G401 (cell line): ENCODE results near the gene GPR17. TPM values are rescaled to one million over a fixed set of nuclear protein-coding genes. Genes with fewer than 3 reads are reported as not detected.

ENCODE experiments used
- DNase-seq: peaks from one replicate; pipeline ENCODE4 v3.0.0-alpha.2; 2015; ENCODE audit warnings: low spot score
- in situ Hi-C: cut with HindIII; loops from 2 replicates; pipeline ENCODE4 v1.10.0; 2016; ENCODE audit warnings: low sequenced_read_pairs, mixed read lengths
- total RNA-seq: library from RNA; depleted of rRNA; stranded (reverse); fragments of >200 nt; shearing (Covaris generic); gene quantifications from 2 replicates; pipeline ENCODE4 v1.2.3, GENCODE V29; 2014

GPR17 gene
- total RNA-seq, 1 experiment from 2014 or later, result not detected

- in situ Hi-C loops, result no loop called here
- no peak for DNase-seq
These were observed 17.1 kb downstream of the GPR17 start for GRCh38 chr2:127662937-127663565.

GRCh38 chr2:127663566-127664064, 17.7 kb downstream of the GPR17 start:
- in situ Hi-C loops, result no loop called here
- DNase-seq, result no peak

GRCh38 chr2:127664065-127664894, 18.3 kb downstream of the GPR17 start:
- in situ Hi-C loops, result no loop called here
- DNase-seq, result no peak

- in situ Hi-C loops, result no loop called here
- no peak for DNase-seq
These were observed 18.9 kb downstream of the GPR17 start for GRCh38 chr2:127664895-127665225.

GRCh38 chr2:127665267-127665893, 19.4 kb downstream of the GPR17 start:
- in situ Hi-C loops, result no loop called here
- DNase-seq, result no peak

GRCh38 chr2:127669056-127669455, 23.1 kb downstream of the GPR17 start:
- DNase-seq, result no peak
- in situ Hi-C loops, result no loop called here

GRCh38 chr2:127670055-127670956, 24.4 kb downstream of the GPR17 start:
- in situ Hi-C loops, result no loop called here

GRCh38 chr2:127670957-127671290, 25.0 kb downstream of the GPR17 start:
- no peak for DNase-seq
- in situ Hi-C loops, result no loop called here

More at GRCh38 chr2:127670055-127670956, 24.4 kb downstream of the GPR17 start:
- no peak for DNase-seq

GRCh38 chr2:127671557-127672302, 25.8 kb downstream of the GPR17 start:
- in situ Hi-C loops, result no loop called here

GRCh38 chr2:127672341-127673224, 26.6 kb downstream of the GPR17 start:
- in situ Hi-C loops, result no loop called here
- no peak for DNase-seq

More at GRCh38 chr2:127671557-127672302, 25.8 kb downstream of the GPR17 start:
- DNase-seq, result no peak

- in situ Hi-C loops, result no loop called here
- no peak for DNase-seq
These were observed 27.5 kb downstream of the GPR17 start for GRCh38 chr2:127673291-127674069.

GRCh38 chr2:127674241-127675209, 28.6 kb downstream of the GPR17 start:
- in situ Hi-C loops, result no loop called here
- DNase-seq, result no peak

- in situ Hi-C loops, result no loop called here
- no peak for DNase-seq
These were observed 29.6 kb downstream of the GPR17 start, which contains the start of gene LIMS2 for GRCh38 chr2:127675331-127676261. TSS of gene LIMS2 (minus strand) at chr2:127675530. CDS start at chr2:127675024, 506 bp downstream.

GRCh38 chr2:127676906-127677305, 31.0 kb downstream of the GPR17 start:
- in situ Hi-C loops, result no loop called here

GRCh38 chr2:127678531-127678930, 32.6 kb downstream of the GPR17 start:
- no peak for DNase-seq
- in situ Hi-C loops, result no loop called here

More at GRCh38 chr2:127676906-127677305, 31.0 kb downstream of the GPR17 start:
- no peak for DNase-seq
